Calu3 (cell line): ENCODE data around the gene FCSK. TPM values are rescaled to one million over a fixed set of nuclear protein-coding genes. Genes with fewer than 3 reads are reported as not detected.

Source experiments
- BruUV-seq: library from RNA; stranded (reverse); fragments of 400-500 nt; replicated peaks from 2 replicates; lab custom pipeline; 2021; lab: Mats Ljungman, UMichigan
- CTCF ChIA-PET: fragments of 300-600 bp; sonication (Branson Sonifier 250); formaldehyde crosslinking; loops from one replicate; lab custom pipeline; 2022; ENCODE audit warnings: antibody characterized with exemption; lab: Charles Lee
- DNase-seq: peaks from one replicate; pipeline ENCODE4 v3.0.0; 2022
- H3K27ac Mint-ChIP-seq: one replicate; pipeline ENCODE4 v1.8.0; 2022; ENCODE audit warnings: mixed read lengths; ENCODE audit not compliant: unreplicated experiment
- H3K27me3 Mint-ChIP-seq: one replicate; pipeline ENCODE4 v1.8.0; 2022; ENCODE audit warnings: mixed read lengths; ENCODE audit not compliant: unreplicated experiment
- H3K36me3 Mint-ChIP-seq: one replicate; pipeline ENCODE4 v1.8.0; 2022; ENCODE audit warnings: mild to moderate bottlenecking, moderate library complexity, mixed read lengths; ENCODE audit not compliant: insufficient read depth, unreplicated experiment
- H3K4me1 Mint-ChIP-seq: one replicate; pipeline ENCODE4 v1.8.0; 2022; ENCODE audit warnings: mild to moderate bottlenecking, low read depth, mixed read lengths; ENCODE audit not compliant: unreplicated experiment
- H3K4me3 Mint-ChIP-seq: one replicate; pipeline ENCODE4 v1.8.0; 2022; ENCODE audit warnings: mild to moderate bottlenecking, low read depth, moderate library complexity, mixed read lengths; ENCODE audit not compliant: unreplicated experiment
- H3K9me3 Mint-ChIP-seq: one replicate; pipeline ENCODE4 v1.8.0; 2022; ENCODE audit warnings: low read depth, mixed read lengths; ENCODE audit not compliant: unreplicated experiment
- intact Hi-C: fragments of 100-400 bp; cut with micrococcal nuclease; formaldehyde crosslinking; loops from one replicate; pipeline ENCODE4 v1.10.0; 2022; ENCODE audit not compliant: unreplicated experiment
- total RNA-seq: library from RNA; stranded (reverse); gene quantifications from 2 replicates; pipeline ENCODE4 v1.2.3, GENCODE V29; 2022
- TF ChIP-seq, protein P1 (sequence below): fragments of 200-600 bp; IDR thresholded peaks from one replicate; pipeline ENCODE4 v1.8.0; 2022; ENCODE audit warnings: antibody characterized with exemption; ENCODE audit not compliant: unreplicated experiment

The FCSK gene
- total RNA-seq, 1 experiment from 2014 or later: 27.6 TPM

DNA sequence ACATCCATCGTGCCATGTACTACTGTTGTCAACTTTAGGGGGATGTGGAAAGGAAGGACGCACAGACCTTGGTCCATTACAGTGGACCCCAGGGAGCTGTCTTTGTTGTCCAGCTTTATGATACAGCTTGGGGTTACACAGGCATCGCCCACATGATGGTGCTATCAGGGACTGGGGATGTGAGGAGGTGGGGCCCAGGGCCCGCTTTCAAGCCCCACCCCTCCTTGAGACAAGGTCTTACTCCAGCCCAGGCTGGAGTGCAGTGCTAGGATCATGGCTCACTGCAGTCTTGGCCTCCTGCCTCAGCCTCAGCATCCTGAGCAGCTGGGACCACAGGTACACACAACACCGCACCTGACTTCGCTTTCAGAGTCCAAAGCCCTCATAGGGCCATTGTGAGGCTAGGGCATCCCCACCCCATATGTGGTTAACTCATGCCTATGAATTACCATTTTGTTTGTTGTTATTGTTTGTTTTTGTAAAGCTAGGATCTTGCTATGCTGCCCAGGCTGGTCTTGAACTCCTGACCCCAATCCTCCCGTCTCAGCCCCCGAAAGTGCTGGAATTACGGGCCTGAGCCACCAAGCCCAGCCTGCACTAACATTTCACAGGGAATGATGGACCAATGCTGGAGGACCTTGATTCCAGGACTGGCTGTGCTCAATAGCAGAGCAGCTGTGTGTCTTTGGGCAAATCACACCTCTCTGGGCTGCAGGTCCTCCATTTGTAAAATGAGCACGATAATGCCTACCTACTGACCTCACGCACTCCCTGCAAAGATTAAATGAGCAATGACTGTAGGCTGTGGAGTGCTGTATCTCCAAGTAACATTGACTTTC, 32.7 kb upstream of the FCSK start:
- Mint-ChIP-seq H3K9me3 (no peaks in the 10 kb centered on the region), H3K36me3 (no peaks in the 10 kb centered on the region), H3K4me3 (no peak overlapping the region), H3K4me1 (peaks cover 9% of the 10 kb centered on the region), H3K27ac (no peak overlapping the region), H3K27me3 (no peaks in the 10 kb centered on the region)
- TF ChIP-seq, protein P1, sequence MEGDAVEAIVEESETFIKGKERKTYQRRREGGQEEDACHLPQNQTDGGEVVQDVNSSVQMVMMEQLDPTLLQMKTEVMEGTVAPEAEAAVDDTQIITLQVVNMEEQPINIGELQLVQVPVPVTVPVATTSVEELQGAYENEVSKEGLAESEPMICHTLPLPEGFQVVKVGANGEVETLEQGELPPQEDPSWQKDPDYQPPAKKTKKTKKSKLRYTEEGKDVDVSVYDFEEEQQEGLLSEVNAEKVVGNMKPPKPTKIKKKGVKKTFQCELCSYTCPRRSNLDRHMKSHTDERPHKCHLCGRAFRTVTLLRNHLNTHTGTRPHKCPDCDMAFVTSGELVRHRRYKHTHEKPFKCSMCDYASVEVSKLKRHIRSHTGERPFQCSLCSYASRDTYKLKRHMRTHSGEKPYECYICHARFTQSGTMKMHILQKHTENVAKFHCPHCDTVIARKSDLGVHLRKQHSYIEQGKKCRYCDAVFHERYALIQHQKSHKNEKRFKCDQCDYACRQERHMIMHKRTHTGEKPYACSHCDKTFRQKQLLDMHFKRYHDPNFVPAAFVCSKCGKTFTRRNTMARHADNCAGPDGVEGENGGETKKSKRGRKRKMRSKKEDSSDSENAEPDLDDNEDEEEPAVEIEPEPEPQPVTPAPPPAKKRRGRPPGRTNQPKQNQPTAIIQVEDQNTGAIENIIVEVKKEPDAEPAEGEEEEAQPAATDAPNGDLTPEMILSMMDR: no peak
- CTCF ChIA-PET: interaction anchor here (0.6 to 1.2 kb wide), 4 partner anchors 8 to 53 kb away, joined by 3 to 5 read pairs (median 4); no protein-coding TSS in a partner anchor
- intact Hi-C loops: no loop called here
- BruUV-seq: no TSS peak
- no peak for DNase-seq

- TF ChIP-seq, protein P1: no peak
- intact Hi-C loops: no loop called here
- Mint-ChIP-seq H3K27me3 (no peaks in the 10 kb centered on the region), H3K4me3 (no peak overlapping the region), H3K36me3 (no peaks in the 10 kb centered on the region), H3K27ac (peak overlapping the region; percentile 19), H3K9me3 (no peaks in the 10 kb centered on the region), H3K4me1 (peaks cover 16% of the 10 kb centered on the region)
- CTCF ChIA-PET: interaction anchor here (0.6 to 0.8 kb wide), 2 partner anchors 9 to 265 kb away, joined by 4 read pairs; no protein-coding TSS in a partner anchor
- DNase-seq: no peak
- BruUV-seq: no TSS peak
Observed at GRCh38 chr16:70422543-70422942, 31.9 kb upstream of the FCSK start.

DNA sequence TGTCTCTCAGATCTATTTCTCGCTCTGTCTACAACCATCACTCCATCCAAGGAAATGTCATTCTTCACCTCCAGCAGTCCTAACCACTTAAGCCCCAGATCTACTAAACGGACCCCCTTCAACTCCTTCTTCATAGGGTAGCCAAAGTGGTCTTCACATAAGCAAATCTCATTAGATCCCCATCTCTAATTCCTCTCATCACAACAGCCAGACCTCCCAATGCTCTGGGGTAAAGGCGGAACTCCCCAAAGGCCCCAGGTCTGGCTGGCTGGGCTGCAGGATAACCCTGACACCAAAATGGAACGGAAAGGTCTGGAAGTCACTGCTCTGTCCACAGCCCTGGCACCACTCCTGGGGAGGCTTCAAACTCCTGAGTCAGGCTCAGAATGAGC, 26.6 kb upstream of the FCSK start:
- DNase-seq: no peak
- Mint-ChIP-seq H3K4me1 (peaks cover 38% of the 10 kb centered on the region), H3K9me3 (no peaks in the 10 kb centered on the region), H3K4me3 (peak overlapping the region; percentile 14), H3K27me3 (no peaks in the 10 kb centered on the region), H3K36me3 (peaks cover 5% of the 10 kb centered on the region), H3K27ac (peak overlapping the region; percentile 75)
- CTCF ChIA-PET: interaction anchor here (0.6 to 1.1 kb wide), 6 partner anchors 11 to 47 kb away, joined by 3 to 13 read pairs (median 4); partner anchors contain the start of genes FCSK and ST3GAL2
- BruUV-seq: no TSS peak
- TF ChIP-seq, protein P1: no peak
- intact Hi-C loops: loop anchor here (1.0 kb wide), 1 partner anchor 26 kb away; no protein-coding TSS in a partner anchor

DNA sequence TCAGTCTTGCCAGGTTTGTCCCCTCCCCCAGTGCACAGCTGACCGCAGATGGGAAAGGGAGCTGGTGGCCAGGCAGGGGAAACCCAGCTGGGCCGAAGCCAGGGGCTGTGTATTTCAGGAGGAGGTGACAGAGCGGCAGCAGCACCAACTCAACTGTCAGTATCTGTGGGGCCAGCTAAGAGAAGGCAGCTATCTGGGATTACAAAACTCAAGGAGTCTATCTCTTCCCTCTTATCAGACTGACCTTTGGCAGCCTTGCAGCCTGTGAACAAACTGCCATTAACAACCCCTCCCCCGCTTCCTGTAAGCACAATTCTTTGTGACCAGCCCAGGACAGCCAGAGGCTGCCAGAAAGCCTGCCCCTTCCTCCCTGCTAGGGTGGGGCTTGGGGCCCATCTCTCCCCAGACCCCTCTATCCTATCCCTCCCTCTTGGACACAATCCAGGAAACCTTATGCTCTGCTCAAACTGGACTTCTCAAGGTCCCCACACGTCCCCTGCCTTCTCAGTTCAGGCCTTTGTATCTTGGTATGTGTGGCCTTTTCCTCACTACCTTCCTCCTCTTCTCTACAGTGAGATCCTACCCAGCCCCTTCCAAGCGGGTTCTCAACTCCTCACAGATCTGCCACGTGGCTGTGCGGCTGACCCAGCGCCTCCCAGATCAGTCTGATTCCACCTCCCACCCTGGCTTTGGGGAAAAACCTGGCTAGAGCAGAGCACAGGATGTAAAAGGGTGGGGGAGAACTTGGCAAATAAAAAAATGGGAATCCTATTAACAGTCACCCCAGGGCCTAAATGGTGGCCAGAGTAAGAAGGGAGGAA, 26.0 kb upstream of the FCSK start:
- Mint-ChIP-seq H3K27ac (peak overlapping the region; percentile 75), H3K4me3 (peak overlapping the region; percentile 14), H3K27me3 (no peaks in the 10 kb centered on the region), H3K36me3 (peaks cover 5% of the 10 kb centered on the region), H3K4me1 (peaks cover 34% of the 10 kb centered on the region), H3K9me3 (no peaks in the 10 kb centered on the region)
- CTCF ChIA-PET: interaction anchor here (0.6 to 1.1 kb wide), 6 partner anchors 10 to 48 kb away, joined by 3 to 13 read pairs (median 4); partner anchors contain the start of genes FCSK and ST3GAL2
- intact Hi-C loops: loop anchor here (1.0 kb wide), 1 partner anchor 25 kb away; no protein-coding TSS in a partner anchor
- peak; percentile 94 for DNase-seq
- no TSS peak for BruUV-seq
- TF ChIP-seq, protein P1: no peak
